HG03064 (cell line): ENCODE measurements around the gene TSC22D4.

Source experiments
- ATAC-seq: cut with Tn5 transposase; IDR thresholded peaks from one replicate; pipeline ENCODE4 v1.9.1; 2021; ENCODE audit warnings: low read depth; ENCODE audit not compliant: unreplicated experiment

Gene TSC22D4

GRCh38 chr7:100493476-100494264 lies 14.7 kb upstream of the TSC22D4 start:
- no peak for ATAC-seq

GRCh38 chr7:100492738-100493475 lies 13.9 kb upstream of the TSC22D4 start:
- no peak for ATAC-seq

GRCh38 chr7:100491192-100491578 lies 12.2 kb upstream of the TSC22D4 start:
- ATAC-seq = no peak

- ATAC-seq = no peak
These were observed 11.6 kb upstream of the TSC22D4 start for GRCh38 chr7:100490483-100491191.

GRCh38 chr7:100489824-100490223 lies 10.8 kb upstream of the TSC22D4 start:
- no peak for ATAC-seq

GRCh38 chr7:100489121-100489520 lies 10.1 kb upstream of the TSC22D4 start:
- no peak for ATAC-seq

- ATAC-seq = no peak
These were observed 9.5 kb upstream of the TSC22D4 start for GRCh38 chr7:100488333-100489095.

- no peak for ATAC-seq
These were observed 7.9 kb upstream of the TSC22D4 start for GRCh38 chr7:100486753-100487446.

- no peak for ATAC-seq
These were observed 7.2 kb upstream of the TSC22D4 start for GRCh38 chr7:100486111-100486636.

GRCh38 chr7:100485471-100485876 lies 6.5 kb upstream of the TSC22D4 start:
- ATAC-seq = no peak

GRCh38 chr7:100484673-100485045 lies 5.6 kb upstream of the TSC22D4 start:
- ATAC-seq = no peak

GRCh38 chr7:100483722-100484672 lies 5.0 kb upstream of the TSC22D4 start, which contains the start of gene NYAP1:
Gene NYAP1 (plus strand): TSS chr7:100483927. CDS start chr7:100485312, 1,385 bp downstream.
- ATAC-seq = no peak

GRCh38 chr7:100483090-100483721 lies 4.2 kb upstream of the TSC22D4 start:
- ATAC-seq = no peak

GRCh38 chr7:100482728-100483089 lies 3.7 kb upstream of the TSC22D4 start:
- ATAC-seq = no peak

GRCh38 chr7:100481466-100481865 lies 2.5 kb upstream of the TSC22D4 start:
- no peak for ATAC-seq

GRCh38 chr7:100477871-100478267 lies 1.1 kb downstream of the TSC22D4 start:
- no peak for ATAC-seq

GRCh38 chr7:100476903-100477870 lies 1.8 kb downstream of the TSC22D4 start:
- no peak for ATAC-seq
